ENCODE measurements around the gene DNTT. TPM values are rescaled to one million over a fixed set of nuclear protein-coding genes. Genes with fewer than 3 reads are reported as not detected.

The DNTT gene
- total RNA-seq, 1 donor from 2014 or later: not detected

DNA sequence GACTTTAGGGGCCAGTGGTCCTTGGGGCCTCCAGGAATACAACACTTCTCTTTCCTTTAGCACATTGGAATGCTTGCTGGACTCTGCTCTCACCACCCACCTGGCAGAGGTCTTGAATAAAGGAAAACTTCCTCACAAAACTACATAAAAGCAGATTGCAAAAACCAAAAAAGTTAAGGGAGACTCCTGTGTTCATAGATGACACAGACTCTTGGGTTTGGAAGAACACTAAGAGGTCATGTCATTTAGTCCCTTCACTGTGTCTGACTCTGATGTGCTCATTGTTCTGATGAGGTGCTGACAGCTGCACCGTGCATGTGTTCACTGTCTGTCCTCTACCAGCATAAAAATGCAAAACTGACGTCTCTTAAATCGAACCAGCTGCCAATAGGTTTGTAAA is 44.2 kb upstream of the DNTT start:
- Mint-ChIP-seq H3K4me3 (ENCODE audit: unreplicated experiment) (peak overlapping the region; percentile 36), H3K9me3 (ENCODE audit: unreplicated experiment) (peaks cover 2% of the 10 kb centered on the region), H3K4me1 (ENCODE audit: low read depth, unreplicated experiment) (peaks cover 16% of the 10 kb centered on the region), H3K27ac (ENCODE audit: unreplicated experiment) (peak overlapping the region; percentile 80), H3K27me3 (ENCODE audit: unreplicated experiment) (peaks cover 5% of the 10 kb centered on the region), H3K36me3 (ENCODE audit: unreplicated experiment) (no peaks in the 10 kb centered on the region)
- TF ChIP-seq, protein P1, sequence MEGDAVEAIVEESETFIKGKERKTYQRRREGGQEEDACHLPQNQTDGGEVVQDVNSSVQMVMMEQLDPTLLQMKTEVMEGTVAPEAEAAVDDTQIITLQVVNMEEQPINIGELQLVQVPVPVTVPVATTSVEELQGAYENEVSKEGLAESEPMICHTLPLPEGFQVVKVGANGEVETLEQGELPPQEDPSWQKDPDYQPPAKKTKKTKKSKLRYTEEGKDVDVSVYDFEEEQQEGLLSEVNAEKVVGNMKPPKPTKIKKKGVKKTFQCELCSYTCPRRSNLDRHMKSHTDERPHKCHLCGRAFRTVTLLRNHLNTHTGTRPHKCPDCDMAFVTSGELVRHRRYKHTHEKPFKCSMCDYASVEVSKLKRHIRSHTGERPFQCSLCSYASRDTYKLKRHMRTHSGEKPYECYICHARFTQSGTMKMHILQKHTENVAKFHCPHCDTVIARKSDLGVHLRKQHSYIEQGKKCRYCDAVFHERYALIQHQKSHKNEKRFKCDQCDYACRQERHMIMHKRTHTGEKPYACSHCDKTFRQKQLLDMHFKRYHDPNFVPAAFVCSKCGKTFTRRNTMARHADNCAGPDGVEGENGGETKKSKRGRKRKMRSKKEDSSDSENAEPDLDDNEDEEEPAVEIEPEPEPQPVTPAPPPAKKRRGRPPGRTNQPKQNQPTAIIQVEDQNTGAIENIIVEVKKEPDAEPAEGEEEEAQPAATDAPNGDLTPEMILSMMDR (IDR thresholded peaks at IDR 0.05; ENCODE audit: partially characterized antibody, unreplicated experiment): no peak
- no peak for DNase-seq

DNA sequence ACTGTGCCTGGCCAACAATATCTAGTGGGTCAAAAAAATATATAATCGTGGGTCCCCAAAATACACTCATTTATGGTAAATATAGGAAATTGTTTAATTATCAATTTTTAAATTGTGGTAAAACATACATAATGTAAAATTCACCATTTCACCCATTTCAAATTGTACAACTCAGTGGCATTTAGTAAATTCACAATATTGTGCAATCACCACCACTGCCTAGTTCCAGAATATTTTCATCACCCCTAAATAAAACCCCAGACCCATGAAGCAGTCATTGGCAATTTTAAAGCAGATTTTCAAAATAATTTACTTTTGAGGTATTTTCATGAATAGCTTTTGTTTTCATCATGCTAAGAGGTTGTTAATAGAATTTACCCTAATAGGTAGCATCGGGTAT is 43.1 kb upstream of the DNTT start:
- H3K27ac Mint-ChIP-seq (ENCODE audit: unreplicated experiment): no peak overlapping the region
- H3K9me3 Mint-ChIP-seq (ENCODE audit: unreplicated experiment): peaks cover 2% of the 10 kb centered on the region
- TF ChIP-seq, protein P1 (IDR thresholded peaks at IDR 0.05; ENCODE audit: partially characterized antibody, unreplicated experiment): no peak
- H3K36me3 Mint-ChIP-seq (ENCODE audit: unreplicated experiment): no peaks in the 10 kb centered on the region
- H3K27me3 Mint-ChIP-seq (ENCODE audit: unreplicated experiment): peaks cover 5% of the 10 kb centered on the region
- DNase-seq: no peak
- no peak overlapping the region for H3K4me3 Mint-ChIP-seq (ENCODE audit: unreplicated experiment)
- H3K4me1 Mint-ChIP-seq (ENCODE audit: low read depth, unreplicated experiment): peaks cover 18% of the 10 kb centered on the region

GRCh38 chr10:96261930-96262329 is 42.3 kb upstream of the DNTT start:
- peaks cover 2% of the 10 kb centered on the region for H3K9me3 Mint-ChIP-seq (ENCODE audit: unreplicated experiment)
- no peak for DNase-seq
- peaks cover 5% of the 10 kb centered on the region for H3K27me3 Mint-ChIP-seq (ENCODE audit: unreplicated experiment)
- H3K27ac Mint-ChIP-seq (ENCODE audit: unreplicated experiment): no peak overlapping the region
- no peak overlapping the region for H3K4me3 Mint-ChIP-seq (ENCODE audit: unreplicated experiment)
- TF ChIP-seq, protein P1 (IDR thresholded peaks at IDR 0.05; ENCODE audit: partially characterized antibody, unreplicated experiment): no peak
- peaks cover 18% of the 10 kb centered on the region for H3K4me1 Mint-ChIP-seq (ENCODE audit: low read depth, unreplicated experiment)
- H3K36me3 Mint-ChIP-seq (ENCODE audit: unreplicated experiment): no peaks in the 10 kb centered on the region

DNA sequence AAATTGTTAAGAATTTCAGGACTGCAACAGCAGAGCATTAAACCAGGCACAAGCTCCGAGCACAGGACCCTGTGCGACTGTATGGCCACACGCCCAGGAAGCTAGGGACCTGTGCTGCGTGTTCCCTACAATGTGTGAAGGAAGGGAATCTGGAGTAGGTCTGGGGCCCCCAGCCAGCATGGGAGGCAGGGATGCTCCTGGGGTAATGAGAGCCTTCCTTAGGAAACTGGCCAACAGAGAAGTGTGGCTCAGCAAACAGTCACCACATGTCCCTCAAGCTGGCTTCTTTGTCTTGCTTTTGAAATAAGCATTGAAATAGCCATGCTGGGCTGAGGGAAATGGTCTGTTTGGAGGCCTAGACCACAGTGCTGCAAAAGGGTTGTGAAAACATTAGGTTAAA is 41.1 kb upstream of the DNTT start:
- TF ChIP-seq, protein P1 (IDR thresholded peaks at IDR 0.05; ENCODE audit: partially characterized antibody, unreplicated experiment): no peak
- H3K4me3 Mint-ChIP-seq (ENCODE audit: unreplicated experiment): no peak overlapping the region
- H3K27ac Mint-ChIP-seq (ENCODE audit: unreplicated experiment): no peak overlapping the region
- peaks cover 5% of the 10 kb centered on the region for H3K27me3 Mint-ChIP-seq (ENCODE audit: unreplicated experiment)
- peaks cover 2% of the 10 kb centered on the region for H3K9me3 Mint-ChIP-seq (ENCODE audit: unreplicated experiment)
- H3K36me3 Mint-ChIP-seq (ENCODE audit: unreplicated experiment): no peaks in the 10 kb centered on the region
- DNase-seq: no peak
- peaks cover 17% of the 10 kb centered on the region for H3K4me1 Mint-ChIP-seq (ENCODE audit: low read depth, unreplicated experiment)

DNA sequence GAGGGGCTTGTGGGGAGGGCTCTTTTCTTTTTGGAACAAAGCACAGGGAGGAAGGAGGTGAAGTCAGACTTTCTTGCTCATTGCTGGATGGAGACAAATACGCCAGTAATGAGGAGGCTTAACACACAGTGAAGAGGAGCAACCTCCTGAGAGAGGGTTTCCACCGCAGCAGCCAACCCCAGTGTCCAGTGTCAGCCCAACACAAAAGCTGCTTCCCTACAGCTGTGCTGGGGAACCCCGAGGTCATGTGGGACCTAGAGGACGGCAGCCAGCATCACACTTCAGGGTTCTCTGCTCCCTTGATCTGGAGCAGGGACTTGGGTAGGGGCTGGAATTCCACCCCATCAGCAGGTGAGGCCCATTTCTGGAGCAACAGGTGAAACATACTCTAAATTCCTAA is 40.6 kb upstream of the DNTT start:
- Mint-ChIP-seq H3K27ac (ENCODE audit: unreplicated experiment) (no peak overlapping the region), H3K9me3 (ENCODE audit: unreplicated experiment) (peaks cover 2% of the 10 kb centered on the region), H3K4me1 (ENCODE audit: low read depth, unreplicated experiment) (peaks cover 17% of the 10 kb centered on the region), H3K27me3 (ENCODE audit: unreplicated experiment) (peaks cover 5% of the 10 kb centered on the region), H3K4me3 (ENCODE audit: unreplicated experiment) (no peak overlapping the region), H3K36me3 (ENCODE audit: unreplicated experiment) (no peaks in the 10 kb centered on the region)
- TF ChIP-seq, protein P1 (IDR thresholded peaks at IDR 0.05; ENCODE audit: partially characterized antibody, unreplicated experiment): no peak
- DNase-seq: no peak

Data from glutamatergic neuron (in vitro differentiated cells).